Activated naive CD8-positive, alpha-beta T cell treated with anti-CD3 and anti-CD28 coated beads, Interleukin-2, amount 50 U/mL, for 16 hours (primary cell): ENCODE data around the gene GREB1L.
"Not testable (repeated sequence)": the region's sequence is repeated elsewhere in the genome, so short reads cannot be mapped to it uniquely, and the experiment has no call there.

ENCODE experiments used
- DNase-seq: peaks from one replicate; pipeline ENCODE4 v3.0.0-alpha.2; 2020; ENCODE audit warnings: low read depth, low spot score

The GREB1L gene

DNA sequence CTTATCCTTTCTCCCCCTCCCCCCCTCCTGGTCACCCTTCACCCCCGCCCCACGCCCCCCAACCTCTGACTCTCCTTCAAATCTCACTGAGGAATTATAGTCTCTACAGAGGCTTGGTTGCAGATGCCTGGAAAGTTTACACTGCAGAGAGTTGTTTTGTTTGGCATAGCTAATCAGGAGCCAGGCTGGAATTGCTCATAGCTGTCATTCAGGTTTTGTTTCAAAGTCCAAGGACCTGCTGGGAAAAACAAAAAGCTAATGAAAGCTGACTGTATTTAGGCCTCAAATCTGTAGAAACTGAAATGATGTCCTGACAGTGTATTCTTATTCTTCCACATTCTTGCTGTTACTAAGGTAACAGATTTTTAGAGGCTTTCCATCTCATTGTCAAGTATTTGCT, 22.6 kb downstream of the GREB1L start:
- DNase-seq, result no peak

DNA sequence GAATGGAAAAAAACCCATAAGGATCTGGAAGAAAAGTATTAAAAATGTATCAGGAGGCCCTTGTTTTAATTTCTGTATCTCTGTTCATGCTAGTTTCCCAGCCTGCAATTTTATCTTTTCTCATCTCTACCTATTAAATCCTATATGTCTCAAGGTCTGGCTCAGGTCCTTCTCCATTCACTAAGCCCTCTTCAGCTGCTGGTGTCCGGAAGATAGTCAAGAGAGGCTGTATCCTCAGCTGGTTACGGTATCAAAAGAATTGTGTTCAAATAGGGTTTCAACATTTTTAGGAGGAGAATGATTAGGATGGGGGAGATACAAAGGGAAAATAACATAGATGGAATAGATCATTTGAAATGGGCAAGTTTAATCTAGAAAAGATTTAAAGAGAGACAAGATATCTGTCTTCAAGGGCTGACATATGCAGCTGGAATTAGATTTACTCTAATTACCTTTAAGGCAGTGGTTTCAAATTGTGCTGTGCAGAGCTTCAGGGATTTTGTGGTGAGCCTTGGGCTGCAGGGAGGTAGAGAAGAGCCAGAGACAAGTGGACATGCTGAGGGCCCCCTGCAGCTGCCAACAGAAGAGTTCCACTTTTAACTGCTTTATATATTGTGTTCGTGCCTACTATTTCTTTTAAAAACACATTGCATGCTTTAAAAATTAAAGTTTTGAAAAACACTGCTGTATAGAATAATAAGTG, 24.1 kb downstream of the GREB1L start:
- DNase-seq, result no peak

DNA sequence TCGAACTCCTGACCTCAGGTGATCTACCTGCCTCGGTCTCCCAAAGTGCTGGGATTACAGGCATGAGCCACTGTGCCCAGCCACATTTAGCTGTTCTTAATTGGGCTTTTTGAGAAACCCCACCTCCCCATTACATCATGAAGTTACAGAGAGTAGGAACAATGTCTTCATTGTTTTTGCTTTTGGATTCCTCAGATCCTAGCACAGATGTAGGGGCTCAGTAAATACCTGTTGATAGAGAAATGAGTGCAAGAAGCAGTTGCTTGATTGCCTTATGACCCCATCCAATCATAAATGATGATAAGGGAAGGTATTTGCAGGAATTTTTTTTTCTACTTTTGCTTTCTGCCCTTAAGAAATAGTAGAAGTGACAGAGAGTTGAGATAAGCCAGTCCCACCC, 25.4 kb downstream of the GREB1L start:
- no peak for DNase-seq

DNA sequence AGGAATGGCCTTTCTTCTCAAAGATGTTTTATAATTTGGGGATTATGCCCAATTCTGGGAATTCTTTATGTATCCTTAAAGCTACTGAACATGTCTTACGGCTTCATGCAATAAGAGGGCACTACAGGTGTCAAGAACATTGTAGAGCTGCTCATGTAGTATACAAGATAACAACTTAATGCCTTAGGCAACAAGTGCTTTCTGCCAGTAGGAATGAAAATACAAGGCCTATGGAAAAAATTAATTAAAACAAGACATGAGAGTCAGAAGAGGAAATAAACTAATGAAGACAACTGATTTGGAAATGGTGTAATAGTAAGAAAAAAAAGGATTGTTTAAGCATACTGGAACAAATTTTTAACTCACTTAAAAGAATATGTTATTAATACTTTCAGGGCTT, 27.3 kb downstream of the GREB1L start:
- no peak for DNase-seq

DNA sequence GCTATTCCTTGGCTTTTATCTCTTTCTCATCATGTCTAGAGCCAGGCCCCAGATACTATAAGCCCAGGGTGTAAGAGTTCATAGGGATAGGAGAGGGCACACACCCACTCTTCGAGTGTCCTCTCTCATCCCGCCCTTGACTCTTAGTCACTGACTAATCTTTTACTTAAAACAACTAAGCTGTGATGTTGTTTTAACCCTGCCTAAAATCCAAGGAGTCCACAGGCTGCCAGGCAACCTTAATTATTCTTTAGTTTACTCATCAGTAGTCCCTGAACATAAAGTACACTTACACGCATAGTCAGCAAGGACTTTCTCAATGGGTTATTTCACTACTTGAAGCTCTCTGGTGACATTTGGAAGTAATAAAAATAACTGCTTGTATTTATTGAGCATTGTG, 28.4 kb downstream of the GREB1L start:
- DNase-seq, result no peak

DNA sequence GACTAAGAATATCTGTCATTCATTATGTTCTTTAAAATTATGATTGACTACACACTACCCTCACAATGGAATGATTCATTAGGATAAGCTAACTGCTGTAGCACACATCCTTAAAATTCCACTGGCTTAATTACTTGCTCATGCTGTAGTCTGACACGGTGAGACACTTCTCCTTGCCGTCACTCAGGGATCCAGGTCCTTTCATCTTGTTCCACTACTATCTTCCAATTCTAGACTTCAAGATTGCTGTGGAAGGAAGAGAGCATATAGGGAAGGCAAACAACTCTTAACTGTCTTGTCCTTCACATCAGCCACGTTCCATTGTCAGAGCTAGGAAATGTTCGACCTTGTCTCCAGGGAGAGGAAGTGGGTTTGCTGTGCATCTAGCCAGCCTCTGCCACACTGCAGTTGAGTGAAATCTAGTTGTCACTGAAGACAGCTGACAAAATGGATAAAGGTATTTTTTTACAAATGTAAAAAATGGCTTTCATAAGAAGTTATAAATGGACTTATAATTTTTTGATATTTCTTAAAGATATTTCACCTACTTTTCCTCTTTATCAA, 30.1 kb downstream of the GREB1L start:
- DNase-seq, result no peak

DNA sequence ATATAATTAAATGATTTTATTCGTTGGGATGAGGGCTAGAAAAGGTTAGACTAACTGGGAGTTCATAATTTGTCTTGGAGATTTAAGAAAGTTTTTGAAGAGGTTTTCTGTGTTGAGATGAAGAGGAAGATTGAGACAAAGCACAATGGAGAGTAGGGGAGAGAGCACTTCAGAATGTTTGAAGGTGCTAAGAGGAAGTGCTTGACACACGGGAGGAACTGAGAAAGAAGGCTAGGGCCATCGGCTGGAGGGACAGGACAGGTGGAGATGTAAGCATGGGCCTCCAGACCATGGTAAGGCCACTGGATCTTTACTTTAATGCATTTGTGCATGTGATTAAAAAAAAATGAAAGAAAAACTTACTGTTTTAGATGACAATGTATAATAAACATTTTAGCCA, 31.5 kb downstream of the GREB1L start:
- no peak for DNase-seq

DNA sequence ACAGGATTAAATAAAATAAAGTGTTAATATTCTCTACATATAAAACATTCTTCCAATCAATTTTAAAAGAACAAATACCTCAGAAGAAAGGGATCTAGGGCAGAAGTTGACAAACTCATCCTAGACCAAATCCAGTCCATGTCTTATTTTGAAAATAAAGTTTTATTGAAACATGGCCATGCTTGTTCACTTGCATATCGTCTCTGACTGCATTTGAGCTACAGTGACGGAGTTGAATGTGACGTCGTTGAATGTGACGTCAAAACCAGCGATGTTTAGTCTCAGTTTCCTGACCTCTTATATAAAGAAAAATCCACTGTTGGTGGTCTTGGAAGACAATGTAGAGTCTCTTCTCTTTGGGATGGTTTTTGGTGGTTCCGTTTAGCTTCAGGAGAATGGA, 33.6 kb downstream of the GREB1L start:
- DNase-seq, result no peak

DNA sequence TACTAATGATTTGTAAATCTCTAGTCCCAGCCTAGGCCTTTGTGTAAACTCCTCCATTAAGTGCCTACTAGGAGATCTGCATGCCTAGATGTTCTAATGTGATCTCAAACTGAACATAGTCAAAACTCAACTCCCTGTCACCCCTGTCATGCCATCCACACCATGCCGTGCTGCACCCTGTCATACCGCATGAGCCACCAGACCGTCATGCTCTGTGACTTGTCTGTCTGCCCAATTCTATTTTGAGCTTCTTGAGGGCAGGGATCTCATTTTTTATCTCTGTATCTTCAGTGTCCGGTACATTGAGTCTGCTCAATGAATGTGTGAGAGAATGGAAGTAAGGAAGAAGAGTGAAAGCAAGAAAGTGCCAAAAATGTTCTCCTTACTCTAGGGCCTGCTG, 35.5 kb downstream of the GREB1L start:
- no peak for DNase-seq

DNA sequence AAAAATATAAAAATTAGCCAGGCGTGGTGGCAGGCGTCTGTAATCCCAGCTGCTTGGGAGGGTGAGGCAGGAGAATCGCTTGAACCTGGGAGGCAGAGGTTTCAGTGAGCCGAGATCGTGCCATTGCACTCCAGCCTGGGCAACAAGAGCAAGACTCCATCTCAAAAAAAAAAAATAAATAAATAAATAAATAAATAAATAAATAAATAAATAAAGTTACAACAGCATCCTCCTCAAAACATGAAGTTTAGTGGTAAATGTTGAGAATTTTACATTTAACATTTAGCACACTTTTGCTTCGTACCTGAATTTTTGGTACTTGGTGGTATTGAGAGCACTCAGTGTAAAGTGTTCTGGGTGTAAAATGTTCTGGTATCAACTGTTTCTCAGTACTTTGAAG, 36.2 kb downstream of the GREB1L start:
- DNase-seq, result not testable (repeated sequence)

DNA sequence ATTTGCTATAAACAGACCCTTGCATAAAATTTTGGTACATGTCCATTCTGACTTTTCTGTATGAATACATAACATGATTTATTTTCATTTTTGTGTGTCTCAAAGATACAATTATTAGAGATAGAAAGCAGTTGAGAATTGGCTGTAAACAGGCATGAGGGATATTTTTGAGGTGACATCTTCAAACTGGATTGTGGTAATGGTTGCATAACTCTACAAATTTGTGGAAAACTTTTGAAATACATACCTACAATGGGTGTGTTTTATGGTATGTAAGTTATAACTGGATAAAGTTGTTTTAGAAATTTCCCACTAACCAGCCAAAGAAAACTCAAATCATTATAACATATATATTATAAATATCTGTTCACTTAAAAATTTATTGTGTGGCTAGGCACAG, 39.6 kb downstream of the GREB1L start:
- DNase-seq, result no peak

DNA sequence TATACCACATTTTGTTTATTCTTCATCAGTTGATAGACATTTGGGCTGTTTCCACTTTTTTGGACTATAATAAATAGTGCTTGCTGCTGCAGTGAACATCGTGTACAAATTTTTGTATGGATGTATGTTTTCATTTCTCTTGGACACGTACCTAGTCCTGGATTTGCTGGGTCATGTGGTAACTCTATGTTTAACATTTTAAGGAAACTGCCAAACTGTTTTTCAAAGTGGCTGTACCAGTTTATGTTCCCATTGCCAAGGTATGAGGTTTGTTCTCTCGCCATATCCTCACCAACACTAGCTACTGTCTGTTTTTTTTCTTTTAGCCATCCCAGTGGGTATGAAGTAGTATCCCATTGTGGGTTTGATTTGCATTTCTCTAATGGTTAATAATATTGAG, 42.5 kb downstream of the GREB1L start:
- no peak for DNase-seq

DNA sequence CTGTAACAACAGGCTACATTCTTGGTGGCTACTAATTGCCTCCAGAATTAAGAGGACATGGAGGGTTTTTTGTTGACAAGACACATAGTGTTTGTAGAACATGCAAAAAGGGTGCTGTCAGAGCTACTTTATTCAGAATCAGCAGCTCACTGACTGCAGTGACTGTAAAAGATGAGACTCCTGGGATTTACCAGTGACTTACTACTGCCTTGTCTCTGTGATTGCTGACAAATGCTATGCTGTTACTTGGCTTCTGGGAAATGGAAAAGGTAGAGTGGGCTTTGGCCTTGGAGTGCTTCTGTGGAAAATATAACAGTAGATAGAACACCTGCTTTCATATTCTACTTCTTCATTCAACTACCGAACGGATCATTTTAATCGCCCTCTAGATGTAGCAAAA, 47.8 kb downstream of the GREB1L start:
- DNase-seq, result no peak

DNA sequence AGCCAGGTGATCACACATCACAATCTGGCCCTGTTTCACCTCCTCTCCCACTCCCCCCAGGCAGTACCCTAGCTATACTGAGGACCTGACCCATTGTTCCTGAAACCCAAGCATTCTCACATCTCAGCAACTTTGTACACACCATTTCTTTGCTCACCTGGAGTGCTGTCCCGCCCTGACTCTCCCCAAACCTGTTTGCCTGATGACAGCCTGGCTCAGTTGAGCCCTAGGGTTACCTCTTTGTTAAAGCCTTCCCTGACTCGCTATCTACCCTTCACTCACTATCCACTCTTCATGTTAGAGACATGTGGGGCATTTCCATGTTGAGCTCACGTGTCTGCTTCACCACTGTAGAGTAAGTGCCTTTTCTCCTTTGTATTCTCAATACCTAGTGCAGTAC, 49.1 kb downstream of the GREB1L start:
- no peak for DNase-seq

DNA sequence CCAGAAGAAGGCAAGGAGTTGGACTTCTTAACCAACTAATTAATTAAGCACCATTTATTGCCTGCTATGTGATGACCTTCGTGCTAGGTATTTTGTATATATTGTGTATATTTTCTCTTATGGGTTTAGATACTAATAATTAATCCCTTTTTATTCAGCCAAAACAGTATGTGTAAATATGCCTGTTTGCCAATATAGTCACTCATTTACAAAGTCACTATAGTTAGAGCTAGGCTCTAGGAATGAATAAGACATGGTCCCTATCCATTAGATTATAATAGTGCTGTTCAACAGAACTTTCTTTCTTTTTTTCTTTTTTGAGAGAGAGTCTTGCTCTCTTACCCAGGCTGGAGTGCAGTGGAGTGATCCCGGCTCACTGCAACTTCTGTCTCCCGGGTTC, 51.4 kb downstream of the GREB1L start:
- DNase-seq, result no peak

DNA sequence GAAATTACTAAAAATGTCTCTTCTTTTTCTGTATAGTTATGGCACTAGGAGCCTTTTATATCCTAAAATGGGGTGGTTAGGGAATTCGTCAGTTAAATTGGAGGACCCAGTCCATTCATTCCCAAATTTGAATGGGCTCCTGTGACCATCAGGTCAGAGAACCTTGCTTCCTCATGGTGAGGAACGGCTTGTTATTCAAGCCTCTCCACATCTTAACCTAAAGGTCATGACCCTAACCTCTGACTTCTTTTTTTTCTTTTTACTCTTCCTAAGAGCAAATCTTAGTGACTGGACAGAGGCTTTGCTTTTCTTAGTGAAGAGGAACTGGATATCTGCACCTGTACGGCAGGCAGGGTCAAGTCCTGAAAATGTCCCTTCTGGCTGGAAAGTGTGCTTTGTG, 53.1 kb downstream of the GREB1L start:
- DNase-seq, result no peak

DNA sequence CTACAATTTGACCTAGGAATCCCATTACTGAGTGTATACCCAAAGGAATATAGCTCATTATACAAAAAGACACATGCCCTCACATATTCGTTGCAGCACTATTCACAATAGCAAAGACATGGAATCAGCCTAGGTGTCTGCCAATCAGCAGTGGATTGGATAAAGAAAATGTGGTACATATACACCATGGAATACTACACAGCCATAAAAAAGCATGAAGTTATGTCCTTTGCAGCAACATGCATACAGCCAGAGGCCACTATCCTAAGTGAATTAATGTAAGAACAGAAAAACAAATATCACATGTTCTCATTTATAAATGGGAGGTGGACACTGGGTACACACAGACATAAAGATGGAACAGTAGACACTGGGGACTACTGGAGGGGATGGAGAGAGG, 54.0 kb downstream of the GREB1L start:
- no peak for DNase-seq

DNA sequence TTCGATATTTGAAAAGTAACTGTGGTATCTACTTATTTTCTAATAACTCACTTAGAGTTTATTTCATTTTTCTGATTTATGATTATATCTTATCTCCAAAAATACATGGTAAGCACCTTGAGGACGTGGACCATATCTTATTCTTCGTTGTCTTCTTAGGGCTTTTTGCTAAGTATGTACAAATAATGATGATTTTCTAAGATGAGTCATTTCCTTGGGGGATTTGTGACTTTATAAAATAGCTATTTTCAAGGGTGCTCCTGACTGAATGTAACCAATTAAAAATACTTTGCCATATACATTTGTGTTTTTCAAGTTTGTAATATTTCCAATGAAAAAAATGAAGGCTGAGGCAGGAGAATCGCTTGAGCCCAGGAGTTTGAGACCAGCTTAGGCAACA, 56.3 kb downstream of the GREB1L start:
- DNase-seq, result no peak

DNA sequence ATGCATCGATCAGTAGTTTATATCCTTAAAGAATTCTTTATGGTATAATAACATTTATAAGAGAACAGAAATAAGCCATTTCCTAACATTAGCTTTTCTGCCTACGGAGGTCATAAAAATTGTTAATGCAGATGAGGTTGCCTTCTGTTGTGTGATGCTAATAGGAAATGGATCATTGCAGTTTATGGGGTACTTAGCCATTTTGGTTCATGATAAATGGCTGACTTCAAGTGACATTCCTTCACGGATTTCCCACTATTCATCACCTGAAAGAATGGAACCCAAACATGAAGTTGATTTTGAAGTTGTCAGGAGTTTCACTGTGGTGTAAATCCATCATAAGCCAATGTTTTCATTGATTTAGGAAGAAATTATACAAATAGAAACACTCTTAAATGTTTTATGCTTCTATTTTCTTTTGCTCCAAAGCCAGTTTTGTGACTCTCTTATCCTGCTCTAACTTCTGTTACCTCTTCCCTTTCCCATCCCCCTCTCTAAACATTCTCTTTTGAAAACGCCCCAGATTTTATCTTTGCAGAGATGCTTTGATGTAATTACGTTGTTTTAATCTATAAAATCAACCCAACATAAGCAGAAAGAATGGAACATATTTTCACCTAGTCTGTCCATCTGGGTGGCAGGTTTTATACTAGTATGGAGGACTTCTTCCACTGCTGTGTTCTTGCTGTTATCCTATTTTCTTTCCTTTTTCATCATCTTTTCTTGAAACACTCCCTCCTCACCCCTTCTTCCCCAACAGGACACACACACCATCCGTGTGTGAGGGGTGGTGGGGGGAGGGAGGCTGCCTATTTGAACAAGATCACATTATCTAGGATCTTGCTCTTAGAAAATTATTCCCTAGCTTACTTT, 58.2 kb downstream of the GREB1L start:
- no peak for DNase-seq

DNA sequence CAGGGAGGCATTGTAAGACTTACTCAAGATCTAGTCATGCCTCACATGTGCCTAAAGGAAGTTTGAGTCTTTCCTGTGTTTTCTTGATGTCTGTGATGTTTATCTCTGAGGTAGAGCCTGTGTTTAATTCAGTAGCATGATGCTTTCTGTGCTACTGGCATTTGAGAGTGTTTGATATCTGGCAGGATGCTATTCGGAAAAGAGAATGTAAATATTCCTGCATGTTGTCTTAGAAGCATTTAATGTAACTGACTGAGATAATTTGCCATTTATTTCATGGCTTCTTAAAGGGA, 58.8 kb downstream of the GREB1L start:
- DNase-seq, result no peak

DNA sequence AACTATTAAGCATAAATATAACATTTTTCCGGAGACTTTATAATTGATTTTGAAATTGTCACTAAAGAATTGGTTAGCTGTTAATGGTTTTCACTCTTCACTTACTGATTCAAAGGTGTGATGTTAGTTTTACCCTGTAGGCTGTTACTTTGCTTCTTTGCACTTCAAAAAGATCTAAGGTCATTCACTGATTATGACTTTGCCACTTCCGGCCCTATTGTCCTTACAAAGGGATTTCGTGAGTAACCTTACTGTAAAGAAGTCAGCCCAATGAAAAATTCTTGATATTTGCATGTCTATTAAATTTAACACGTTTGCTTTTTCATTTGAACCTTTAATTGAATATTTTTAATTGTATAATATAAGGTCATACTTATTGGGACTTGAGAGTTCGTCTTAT, 61.4 kb downstream of the GREB1L start:
- no peak for DNase-seq

DNA sequence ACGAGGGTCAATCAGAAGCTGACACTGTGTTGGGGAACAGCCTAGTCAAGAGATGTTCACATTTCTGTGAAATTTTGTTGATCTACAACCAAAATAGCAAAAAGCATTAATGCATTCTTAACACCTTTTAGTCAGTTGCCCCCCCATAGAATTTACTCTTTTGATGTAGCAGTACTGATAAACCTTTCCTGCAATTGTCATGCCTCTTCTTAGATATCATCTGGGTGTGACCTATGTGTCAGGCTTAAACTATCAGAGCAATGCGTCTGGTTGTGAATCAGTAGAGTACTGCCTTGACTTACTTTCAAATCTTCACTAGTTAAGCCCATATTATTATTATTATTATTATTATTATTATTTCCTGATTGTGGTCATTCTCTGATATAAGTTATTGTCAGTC, 61.9 kb downstream of the GREB1L start:
- DNase-seq, result no peak

DNA sequence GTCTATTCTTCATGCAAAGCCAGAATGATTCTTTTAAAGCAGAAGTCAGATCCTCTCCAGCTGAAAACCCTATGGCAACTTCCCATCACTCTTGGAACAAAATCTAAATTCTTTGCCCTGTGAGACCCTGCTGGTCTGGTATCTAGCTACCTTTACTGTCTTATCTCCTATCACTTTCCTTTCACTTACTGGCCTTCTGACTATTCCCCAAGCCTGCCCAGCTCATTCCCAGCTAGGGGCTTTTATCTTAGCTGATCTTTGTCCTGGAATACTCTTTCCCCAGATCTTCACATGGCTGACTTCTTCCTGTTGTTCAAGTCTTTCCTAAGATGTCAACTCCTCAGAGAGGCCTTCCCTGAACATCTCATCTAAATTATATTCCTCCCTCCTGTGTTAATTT, 63.6 kb downstream of the GREB1L start:
- no peak for DNase-seq
